HL-60/S4 treated with retinoic acid at 250 ng/mL for 4 days and 3 days (cell line): ENCODE data around the gene RPL9.
"Not testable (repeated sequence)": the region's sequence is repeated elsewhere in the genome, so short reads cannot be mapped to it uniquely, and the experiment has no call there.

Experiments
- in situ Hi-C: fragments of 300-500 bp; cut with MboI; formaldehyde crosslinking; loops from 2 replicates; pipeline ENCODE4 v1.7.0; 2022; ENCODE audit warnings: low sequenced_read_pairs

RPL9 gene

GRCh38 chr4:39467464-39467863, 8.7 kb upstream of the RPL9 start:
- in situ Hi-C loops: loop anchor here (10.0 kb wide), 1 partner anchor 507 kb away; the partner anchor contains the start of gene PDS5A

- in situ Hi-C loops: loop anchor here (10.0 kb wide), 1 partner anchor 508 kb away; the partner anchor contains the start of gene PDS5A
Observed at GRCh38 chr4:39466747-39467146, 8.0 kb upstream of the RPL9 start.

- in situ Hi-C loops: loop anchor here (10.0 kb wide), 1 partner anchor 510 kb away; the partner anchor contains the start of gene PDS5A
Observed at GRCh38 chr4:39464886-39465501, 6.3 kb upstream of the RPL9 start.

GRCh38 chr4:39458161-39458504, 589 bp downstream of the RPL9 start:
- in situ Hi-C loops: not testable (repeated sequence)

GRCh38 chr4:39456946-39457763, 1.6 kb downstream of the RPL9 start:
- in situ Hi-C loops: no loop called here

- in situ Hi-C loops: no loop called here
Observed at GRCh38 chr4:39455486-39455885, 3.2 kb downstream of the RPL9 start.

- in situ Hi-C loops: no loop called here
Observed at GRCh38 chr4:39453738-39454137, 5.0 kb downstream of the RPL9 start.

- in situ Hi-C loops: no loop called here
Observed at GRCh38 chr4:39452860-39453587, 5.7 kb downstream of the RPL9 start.

GRCh38 chr4:39452153-39452859, 6.4 kb downstream of the RPL9 start:
- in situ Hi-C loops: no loop called here

GRCh38 chr4:39451423-39452023, 7.2 kb downstream of the RPL9 start:
- in situ Hi-C loops: no loop called here

GRCh38 chr4:39450618-39451017, 8.1 kb downstream of the RPL9 start:
- in situ Hi-C loops: no loop called here

GRCh38 chr4:39446842-39447573, 11.7 kb downstream of the RPL9 start:
- in situ Hi-C loops: no loop called here

- in situ Hi-C loops: no loop called here
Observed at GRCh38 chr4:39446483-39446841, 12.3 kb downstream of the RPL9 start.

- in situ Hi-C loops: no loop called here
Observed at GRCh38 chr4:39442998-39443397, 15.7 kb downstream of the RPL9 start.

- in situ Hi-C loops: no loop called here
Observed at GRCh38 chr4:39441593-39441992, 17.1 kb downstream of the RPL9 start.

- in situ Hi-C loops: no loop called here
Observed at GRCh38 chr4:39435659-39436563, 22.8 kb downstream of the RPL9 start.

- in situ Hi-C loops: no loop called here
Observed at GRCh38 chr4:39433878-39434492, 24.7 kb downstream of the RPL9 start.

GRCh38 chr4:39429476-39430334, 29.0 kb downstream of the RPL9 start:
- in situ Hi-C loops: no loop called here
